K562 (cell line): ENCODE data around the gene KHDC1L. TPM values are rescaled to one million over a fixed set of nuclear protein-coding genes. Genes with fewer than 3 reads are reported as not detected.

Experiments used
- ATAC-seq: fragments of 200-7000 bp; cut with Tn5 transposase; 3 replicates; pipeline ENCODE4 v1.9.1; 2020; ENCODE audit warnings: moderate library complexity
- BruUV-seq: library from RNA; stranded (reverse); fragments of 400-500 nt; replicated peaks from 2 replicates; lab custom pipeline; 2021; lab: Mats Ljungman, UMichigan
- CTCF ChIA-PET: fragments of 300-600 bp; formaldehyde crosslinking; extraction: SDS; loops from one replicate; lab custom pipeline; 2021; ENCODE audit warnings: low intra/inter-chr PET ratio; lab: Yijun Ruan, JAX
- POLR2A ChIA-PET: fragments of 300-600, 350-650 bp; sonication (Branson Sonifier 250); formaldehyde crosslinking; extraction: SDS; loops from one replicate; lab custom pipeline; 2021; ENCODE audit warnings: antibody characterized with exemption, inconsistent platforms; lab: Yijun Ruan, JAX
- DNase-seq, 4 experiments: peaks; one replicate each; pipeline versions ENCODE4 v3.0.0 to v3.0.0-alpha.2; 2011 to 2018; ENCODE audit warnings: low spot score in 3 of 4, mixed read lengths in 3 of 4; ENCODE audit errors: extremely low read depth in 1 of 4
- FAIRE-seq: peaks from 2 replicates; lab custom pipeline; 2011; peaks lifted over from hg19 to GRCh38; lab: Jason Lieb, UNC
- H2AFZ ChIP-seq: 2 replicates; pipeline ENCODE4 v1.6.0; 2011; ENCODE audit warnings: low read depth, low read length, control low read depth, inconsistent platforms
- H3K27ac ChIP-seq: fragments of 200-600 bp; 3 replicates; pipeline ENCODE4 v1.8.0; 2011; ENCODE audit warnings: low read depth, mild to moderate bottlenecking, control low read depth, inconsistent platforms, low read length, moderate library complexity, mixed read lengths; ENCODE audit errors: extremely low read depth
- H3K27me3 ChIP-seq, 2 experiments: fragments of 300-600 bp in 1 of 2; 2 replicates in 1 of 2; 3 replicates in 1 of 2; pipeline versions ENCODE4 v1.6.0 to v1.8.0; 2011; ENCODE audit warnings: inconsistent platforms in 2 of 2, low read length in 2 of 2, mild to moderate bottlenecking in 1 of 2, mixed read lengths in 1 of 2, moderate library complexity in 1 of 2; ENCODE audit not compliant: control insufficient read depth in 2 of 2, insufficient read depth in 2 of 2
- H3K36me3 ChIP-seq: fragments of 300-600 bp; 3 replicates; pipeline ENCODE4 v1.8.0; 2011; ENCODE audit warnings: mild to moderate bottlenecking, low read length, inconsistent platforms; ENCODE audit not compliant: control insufficient read depth, insufficient read depth
- H3K4me1 ChIP-seq, 2 experiments: fragments of 200-600 bp in 1 of 2; replicated peaks in 1 of 2; 2 replicates in 1 of 2; 3 replicates in 1 of 2; pipeline versions ENCODE4 v1.5.1 to v1.8.0; 2011; ENCODE audit warnings: inconsistent platforms in 2 of 2, low read length in 2 of 2, mild to moderate bottlenecking in 1 of 2, mixed read lengths in 1 of 2, moderate library complexity in 1 of 2; ENCODE audit not compliant: control insufficient read depth in 2 of 2, insufficient read depth in 2 of 2
- H3K4me2 ChIP-seq: 2 replicates; pipeline ENCODE4 v1.6.1; 2011; ENCODE audit warnings: low read length, control low read depth, inconsistent platforms, mixed read lengths; ENCODE audit not compliant: insufficient read depth
- H3K4me3 ChIP-seq: fragments of 200-600 bp; sonication (generic), shearing (Covaris generic); 2 replicates; pipeline ENCODE4 v1.5.1; 2016; ENCODE audit warnings: control low read depth, inconsistent platforms
- H3K79me2 ChIP-seq: fragments of 200-600 bp; 3 replicates; pipeline ENCODE4 v1.8.0; 2011; ENCODE audit warnings: low read length, inconsistent platforms; ENCODE audit not compliant: control insufficient read depth, insufficient read depth
- H3K9ac ChIP-seq, 2 experiments: 2 replicates each; pipeline versions ENCODE4 v1.6.0 to v1.6.1; 2011; ENCODE audit warnings: low read depth in 2 of 2, low read length in 2 of 2, control low read depth in 1 of 2, inconsistent platforms in 1 of 2, mild to moderate bottlenecking in 1 of 2, mixed read lengths in 1 of 2; ENCODE audit not compliant: insufficient read depth in 1 of 2
- H3K9me1 ChIP-seq: one replicate; pipeline ENCODE4 v1.6.0; 2011; ENCODE audit warnings: inconsistent platforms, mild to moderate bottlenecking, low read length, moderate library complexity; ENCODE audit not compliant: control insufficient read depth, insufficient read depth
- H3K9me3 ChIP-seq: replicated peaks from 2 replicates; pipeline ENCODE4 v1.5.1; 2011; ENCODE audit warnings: low read depth, low read length, inconsistent platforms; ENCODE audit not compliant: control insufficient read depth, insufficient read depth
- H4K20me1 ChIP-seq: replicated peaks from 2 replicates; pipeline ENCODE4 v1.6.1; 2011; ENCODE audit warnings: low read length, inconsistent platforms, mixed read lengths; ENCODE audit not compliant: control insufficient read depth, insufficient read depth
- HSF4 ChIP-seq: fragments of 250-450 bp; sonication (Bioruptor Pico); IDR thresholded peaks from 2 replicates; pipeline ENCODE4 v2.1.2; 2022; ENCODE audit warnings: mild to moderate bottlenecking, moderate library complexity, borderline replicate concordance
- ZNF707 ChIP-seq: fragments of 250-450 bp; sonication (Bioruptor Pico); conservative IDR thresholded peaks from 2 replicates; pipeline ENCODE4 v1.8.0; 2022; ENCODE audit warnings: inconsistent platforms, mild to moderate bottlenecking, moderate library complexity
- ZNF75A ChIP-seq: fragments of 450-650 bp; formaldehyde crosslinking; IDR thresholded peaks from 2 replicates; pipeline ENCODE4 v1.4.0; 2020; ENCODE audit warnings: mild to moderate bottlenecking
- WGBS: fragments of 100-300 bp; shearing (Covaris generic); methylation state at CpG from one replicate; pipeline ENCODE4 v1.1.6; 2016; ENCODE audit warnings: low coverage, mixed read lengths; ENCODE audit not compliant: insufficient coverage; ENCODE audit errors: missing lambda C conversion rate; 5-methylcytosine and 5-hydroxymethylcytosine counted together
- in situ Hi-C: fragments of 300-500 bp; cut with MboI; formaldehyde crosslinking; loops from 4 replicates; pipeline ENCODE4 v1.15.0; 2018; ENCODE audit warnings: inconsistent platforms, mixed read lengths
- intact Hi-C: fragments of 100-400 bp; cut with micrococcal nuclease; formaldehyde crosslinking; loops from 2 replicates; pipeline ENCODE4 v1.14.2; 2022
- polyA plus RNA-seq, 8 experiments: library from polyadenylated mRNA; depleted of rRNA in 4 of 8; stranded (reverse) in 5 of 8; unstranded in 3 of 8; fragments of >200 nt; fragmentation: Nextera tagmentation in 2 of 8; fragmentation: Illumina TruSeq in 1 of 8; extraction: Ambion mirVana in 2 of 8; extraction: Trizol in 1 of 8; gene quantifications; 2 replicates each; pipeline versions ENCODE4 v1.2.1 to v1.2.3, GENCODE V29; 2011 to 2014; ENCODE audit warnings: inconsistent platforms in 1 of 8, missing spikeins in 1 of 8
- total RNA-seq, 7 experiments: library from RNA; depleted of rRNA in 6 of 7; stranded (reverse); fragments of >200 nt in 6 of 7; fragmentation: Illumina TruSeq in 2 of 7; extraction: Trizol in 2 of 7; gene quantifications; 2 replicates each; pipeline versions ENCODE4 v1.2.1 to v1.2.3, GENCODE V29; 2011 to 2021; ENCODE audit warnings: low replicate concordance in 1 of 7
- TF ChIP-seq, protein P1 (sequence below), 2 experiments: fragments of 450-650 bp in 1 of 2; sonication (generic) in 1 of 2; formaldehyde crosslinking in 1 of 2; IDR thresholded peaks; 2 replicates each; pipeline versions ENCODE4 v1.7.1 to v1.9.0; 2016 to 2022; ENCODE audit warnings: inconsistent platforms in 1 of 2, mild to moderate bottlenecking in 1 of 2, missing genetic modification reagents in 1 of 2
- TF ChIP-seq, protein P2 (sequence below): sonication (generic); formaldehyde crosslinking; IDR thresholded peaks from 2 replicates; pipeline ENCODE4 v1.9.0; 2022; ENCODE audit warnings: mild to moderate bottlenecking, missing genetic modification reagents
- TF ChIP-seq, protein P3 (sequence below), 2 experiments: fragments of 450-650 bp in 1 of 2; sonication (generic) in 1 of 2; formaldehyde crosslinking in 1 of 2; IDR thresholded peaks in 1 of 2; conservative IDR thresholded peaks in 1 of 2; 2 replicates each; pipeline versions ENCODE4 v1.6.1 to v1.8.1; 2016 to 2023; ENCODE audit warnings: mild to moderate bottlenecking in 2 of 2, moderate library complexity in 2 of 2, inconsistent platforms in 1 of 2, missing genetic modification reagents in 1 of 2

The KHDC1L gene
- total and polyA plus RNA-seq, 9 of the 15 experiments (the other 6 are each of a cell fraction or from before 2014, with no cell fraction given): 0.33 to 1.9 (median 0.54) TPM

DNA sequence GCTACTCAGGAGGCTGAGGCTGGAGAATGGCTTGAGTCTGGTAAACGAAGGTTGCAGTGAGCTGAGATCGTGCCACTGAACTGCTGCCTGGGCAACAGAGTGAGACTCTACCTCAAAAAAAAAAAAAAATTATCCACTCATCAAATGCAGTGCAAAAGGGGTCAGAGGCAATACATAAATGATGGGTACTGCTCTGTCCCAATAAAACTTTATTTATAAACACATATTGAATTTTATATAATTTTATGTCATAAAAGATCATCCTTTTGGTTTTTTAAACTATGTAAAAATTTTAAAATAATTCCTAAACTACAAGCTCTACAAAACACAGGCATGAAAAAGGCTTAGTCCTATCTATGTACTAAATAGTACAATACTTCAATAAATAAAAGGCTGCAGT, 27.4 kb upstream of the KHDC1L start:
- Histone ChIP-seq H3K27me3 (peaks cover 0 to 4% of the 10 kb centered on the region in 2 experiments; a peak in 1 of 5 replicates), H4K20me1 (no peaks in the 10 kb centered on the region), H2AFZ (no peak overlapping the region), H3K4me3 (no peak overlapping the region), H3K27ac (no peak overlapping the region), H3K9me1 (no peaks in the 10 kb centered on the region), H3K9me3 (no peaks in the 10 kb centered on the region), H3K4me2 (no peak overlapping the region), H3K4me1 (no peaks in the 10 kb centered on the region; a peak in 1 of 5 replicates), H3K79me2 (no peaks in the 10 kb centered on the region), H3K36me3 (no peaks in the 10 kb centered on the region), H3K9ac (no peak overlapping the region)
- intact Hi-C loops (no loop called here), in situ Hi-C loops (no loop called here)
- 0% methylated on average over 2 of the region's 2 CpGs for WGBS
- peak; percentile 15 for FAIRE-seq
- ChIA-PET CTCF (no interaction called here), POLR2A (no interaction called here)
- ATAC-seq: no peak
- DNase-seq: no peak
- TF ChIP-seq, protein P1, sequence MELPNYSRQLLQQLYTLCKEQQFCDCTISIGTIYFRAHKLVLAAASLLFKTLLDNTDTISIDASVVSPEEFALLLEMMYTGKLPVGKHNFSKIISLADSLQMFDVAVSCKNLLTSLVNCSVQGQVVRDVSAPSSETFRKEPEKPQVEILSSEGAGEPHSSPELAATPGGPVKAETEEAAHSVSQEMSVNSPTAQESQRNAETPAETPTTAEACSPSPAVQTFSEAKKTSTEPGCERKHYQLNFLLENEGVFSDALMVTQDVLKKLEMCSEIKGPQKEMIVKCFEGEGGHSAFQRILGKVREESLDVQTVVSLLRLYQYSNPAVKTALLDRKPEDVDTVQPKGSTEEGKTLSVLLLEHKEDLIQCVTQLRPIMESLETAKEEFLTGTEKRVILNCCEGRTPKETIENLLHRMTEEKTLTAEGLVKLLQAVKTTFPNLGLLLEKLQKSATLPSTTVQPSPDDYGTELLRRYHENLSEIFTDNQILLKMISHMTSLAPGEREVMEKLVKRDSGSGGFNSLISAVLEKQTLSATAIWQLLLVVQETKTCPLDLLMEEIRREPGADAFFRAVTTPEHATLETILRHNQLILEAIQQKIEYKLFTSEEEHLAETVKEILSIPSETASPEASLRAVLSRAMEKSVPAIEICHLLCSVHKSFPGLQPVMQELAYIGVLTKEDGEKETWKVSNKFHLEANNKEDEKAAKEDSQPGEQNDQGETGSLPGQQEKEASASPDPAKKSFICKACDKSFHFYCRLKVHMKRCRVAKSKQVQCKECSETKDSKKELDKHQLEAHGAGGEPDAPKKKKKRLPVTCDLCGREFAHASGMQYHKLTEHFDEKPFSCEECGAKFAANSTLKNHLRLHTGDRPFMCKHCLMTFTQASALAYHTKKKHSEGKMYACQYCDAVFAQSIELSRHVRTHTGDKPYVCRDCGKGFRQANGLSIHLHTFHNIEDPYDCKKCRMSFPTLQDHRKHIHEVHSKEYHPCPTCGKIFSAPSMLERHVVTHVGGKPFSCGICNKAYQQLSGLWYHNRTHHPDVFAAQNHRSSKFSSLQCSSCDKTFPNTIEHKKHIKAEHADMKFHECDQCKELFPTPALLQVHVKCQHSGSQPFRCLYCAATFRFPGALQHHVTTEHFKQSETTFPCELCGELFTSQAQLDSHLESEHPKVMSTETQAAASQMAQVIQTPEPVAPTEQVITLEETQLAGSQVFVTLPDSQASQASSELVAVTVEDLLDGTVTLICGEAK (IDR thresholded peaks at IDR 0.05): peak; percentile 89
- TF ChIP-seq, protein P1 (CRISPR knock-in tag; IDR thresholded peaks at IDR 0.05): peak; percentile 55; the same call in 1 of the 2 replicates
- TF ChIP-seq HSF4 (CRISPR knock-in tag): no peak
- TF ChIP-seq ZNF75A (CRISPR knock-in tag): no peak
- TF ChIP-seq, protein P2, sequence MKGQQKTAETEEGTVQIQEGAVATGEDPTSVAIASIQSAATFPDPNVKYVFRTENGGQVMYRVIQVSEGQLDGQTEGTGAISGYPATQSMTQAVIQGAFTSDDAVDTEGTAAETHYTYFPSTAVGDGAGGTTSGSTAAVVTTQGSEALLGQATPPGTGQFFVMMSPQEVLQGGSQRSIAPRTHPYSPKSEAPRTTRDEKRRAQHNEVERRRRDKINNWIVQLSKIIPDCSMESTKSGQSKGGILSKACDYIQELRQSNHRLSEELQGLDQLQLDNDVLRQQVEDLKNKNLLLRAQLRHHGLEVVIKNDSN (CRISPR knock-in tag): no peak
- TF ChIP-seq ZNF707: no peak
- TF ChIP-seq, protein P3, sequence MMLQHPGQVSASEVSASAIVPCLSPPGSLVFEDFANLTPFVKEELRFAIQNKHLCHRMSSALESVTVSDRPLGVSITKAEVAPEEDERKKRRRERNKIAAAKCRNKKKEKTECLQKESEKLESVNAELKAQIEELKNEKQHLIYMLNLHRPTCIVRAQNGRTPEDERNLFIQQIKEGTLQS (IDR thresholded peaks at IDR 0.05): no peak
- TF ChIP-seq, protein P3 (CRISPR knock-in tag; conservative IDR thresholded peaks at IDR 0.05): no peak
- no TSS peak for BruUV-seq
